ENCODE data around the gene ODAD4. TPM values are rescaled to one million over a fixed set of nuclear protein-coding genes. Genes with fewer than 3 reads are reported as not detected.
A peak's percentile ranks its signal among the peaks of the same experiment; 100 is the strongest.

The ODAD4 gene
- total and polyA plus RNA-seq, 2 experiments from 2014 or later = 0.53 to 0.76 TPM

- H3K4me1 ChIP-seq (ENCODE audit: insufficient read depth) = peaks cover 3% of the 10 kb centered on the region
- H4K20me1 ChIP-seq (ENCODE audit: insufficient read depth, poor library complexity, severe bottlenecking) = no peaks in the 10 kb centered on the region
- no peaks in the 10 kb centered on the region for H3K9me3 ChIP-seq (ENCODE audit: low read depth)
- WGBS (ENCODE audit: low lambda C conversion rate, missing lambda C conversion rate) = 61% methylated on average over 11 of the region's 11 CpGs
- peak overlapping the region; percentile 66 for H3K27ac ChIP-seq
- H3K36me3 ChIP-seq (replicated peaks; ENCODE audit: insufficient read depth, low read depth) = no peaks in the 10 kb centered on the region
- H3K4me3 ChIP-seq = no peak overlapping the region
- H3K79me2 ChIP-seq = no peaks in the 10 kb centered on the region
- no peak for TF ChIP-seq EZH2 (IDR thresholded peaks at IDR 0.05; ENCODE audit: borderline replicate concordance)
- TF ChIP-seq EZH2phosphoT487 (IDR thresholded peaks at IDR 0.05; ENCODE audit: low read depth, severe bottlenecking, unreplicated experiment) = no peak
- TF ChIP-seq, protein P1, sequence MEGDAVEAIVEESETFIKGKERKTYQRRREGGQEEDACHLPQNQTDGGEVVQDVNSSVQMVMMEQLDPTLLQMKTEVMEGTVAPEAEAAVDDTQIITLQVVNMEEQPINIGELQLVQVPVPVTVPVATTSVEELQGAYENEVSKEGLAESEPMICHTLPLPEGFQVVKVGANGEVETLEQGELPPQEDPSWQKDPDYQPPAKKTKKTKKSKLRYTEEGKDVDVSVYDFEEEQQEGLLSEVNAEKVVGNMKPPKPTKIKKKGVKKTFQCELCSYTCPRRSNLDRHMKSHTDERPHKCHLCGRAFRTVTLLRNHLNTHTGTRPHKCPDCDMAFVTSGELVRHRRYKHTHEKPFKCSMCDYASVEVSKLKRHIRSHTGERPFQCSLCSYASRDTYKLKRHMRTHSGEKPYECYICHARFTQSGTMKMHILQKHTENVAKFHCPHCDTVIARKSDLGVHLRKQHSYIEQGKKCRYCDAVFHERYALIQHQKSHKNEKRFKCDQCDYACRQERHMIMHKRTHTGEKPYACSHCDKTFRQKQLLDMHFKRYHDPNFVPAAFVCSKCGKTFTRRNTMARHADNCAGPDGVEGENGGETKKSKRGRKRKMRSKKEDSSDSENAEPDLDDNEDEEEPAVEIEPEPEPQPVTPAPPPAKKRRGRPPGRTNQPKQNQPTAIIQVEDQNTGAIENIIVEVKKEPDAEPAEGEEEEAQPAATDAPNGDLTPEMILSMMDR (IDR thresholded peaks at IDR 0.05; ENCODE audit: poor library complexity) = no peak
- H2AFZ ChIP-seq = peak overlapping the region; percentile 23
- H3K9me2 ChIP-seq (replicated peaks; ENCODE audit: insufficient read depth) = no peaks in the 10 kb centered on the region
- DNase-seq (ENCODE audit: low spot score) = no peak
- H3K27me3 ChIP-seq = no peaks in the 10 kb centered on the region
- no peak overlapping the region for H3K4me2 ChIP-seq
Observed at GRCh38 chr17:41957031-41957868, 26.8 kb downstream of the ODAD4 start.

- Histone ChIP-seq H4K20me1 (ENCODE audit: insufficient read depth, poor library complexity, severe bottlenecking) (no peaks in the 10 kb centered on the region), H3K9me2 (replicated peaks; ENCODE audit: insufficient read depth) (no peaks in the 10 kb centered on the region), H3K79me2 (no peaks in the 10 kb centered on the region), H3K27ac (peak overlapping the region; percentile 66), H3K4me2 (no peak overlapping the region), H3K4me3 (no peak overlapping the region), H3K27me3 (no peaks in the 10 kb centered on the region), H3K4me1 (ENCODE audit: insufficient read depth) (peaks cover 3% of the 10 kb centered on the region), H3K9me3 (ENCODE audit: low read depth) (no peaks in the 10 kb centered on the region), H3K36me3 (replicated peaks; ENCODE audit: insufficient read depth, low read depth) (no peaks in the 10 kb centered on the region), H2AFZ (peak overlapping the region; percentile 23)
- no peak for TF ChIP-seq EZH2 (IDR thresholded peaks at IDR 0.05; ENCODE audit: borderline replicate concordance)
- no peak for TF ChIP-seq EZH2phosphoT487 (IDR thresholded peaks at IDR 0.05; ENCODE audit: low read depth, severe bottlenecking, unreplicated experiment)
- TF ChIP-seq, protein P1 (IDR thresholded peaks at IDR 0.05; ENCODE audit: poor library complexity) = no peak
- no peak for DNase-seq (ENCODE audit: low spot score)
- WGBS (ENCODE audit: low lambda C conversion rate, missing lambda C conversion rate) = 87% methylated on average over 6 of the region's 6 CpGs
Observed at GRCh38 chr17:41957869-41958439, 27.5 kb downstream of the ODAD4 start.

DNA sequence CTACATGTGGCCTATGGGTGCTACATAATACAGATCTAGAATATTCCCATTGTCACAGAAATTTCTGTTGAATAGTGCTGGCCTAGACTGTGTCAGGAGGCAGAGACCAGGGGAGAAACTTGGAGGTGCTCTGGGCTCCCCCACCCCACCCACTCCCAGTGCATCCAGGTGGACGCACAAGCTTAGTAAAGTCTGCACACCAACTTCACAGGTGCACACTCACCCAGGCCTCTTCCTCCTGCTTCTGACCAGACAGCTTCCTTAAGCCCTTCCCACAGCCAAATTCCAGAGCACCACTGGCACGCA lies 28.6 kb downstream of the ODAD4 start:
- Histone ChIP-seq H4K20me1 (ENCODE audit: insufficient read depth, poor library complexity, severe bottlenecking) (no peaks in the 10 kb centered on the region), H3K9me2 (replicated peaks; ENCODE audit: insufficient read depth) (no peaks in the 10 kb centered on the region), H3K4me2 (no peak overlapping the region), H2AFZ (no peak overlapping the region), H3K79me2 (no peaks in the 10 kb centered on the region), H3K4me3 (no peak overlapping the region), H3K4me1 (ENCODE audit: insufficient read depth) (peaks cover 3% of the 10 kb centered on the region), H3K36me3 (replicated peaks; ENCODE audit: insufficient read depth, low read depth) (no peaks in the 10 kb centered on the region), H3K9me3 (ENCODE audit: low read depth) (no peaks in the 10 kb centered on the region), H3K27me3 (no peaks in the 10 kb centered on the region), H3K27ac (no peak overlapping the region)
- TF ChIP-seq EZH2phosphoT487 (IDR thresholded peaks at IDR 0.05; ENCODE audit: low read depth, severe bottlenecking, unreplicated experiment) (no peak), EZH2 (IDR thresholded peaks at IDR 0.05; ENCODE audit: borderline replicate concordance) (no peak)
- TF ChIP-seq, protein P1 (IDR thresholded peaks at IDR 0.05; ENCODE audit: poor library complexity) = no peak
- 58% methylated on average over 2 of the region's 2 CpGs for WGBS (ENCODE audit: low lambda C conversion rate, missing lambda C conversion rate)
- DNase-seq (ENCODE audit: low spot score) = no peak
